Measurements from ENCODE around the gene TNIK. TPM values are rescaled to one million over a fixed set of nuclear protein-coding genes. Genes with fewer than 3 reads are reported as not detected.
A peak's percentile ranks its signal among the peaks of the same experiment; 100 is the strongest.
"Not testable (repeated sequence)": the region's sequence is repeated elsewhere in the genome, so short reads cannot be mapped to it uniquely, and the experiment has no call there.

The TNIK gene
- total and polyA plus RNA-seq, 5 donors, result 8.1 to 27.4 (median 21.6) TPM

DNA sequence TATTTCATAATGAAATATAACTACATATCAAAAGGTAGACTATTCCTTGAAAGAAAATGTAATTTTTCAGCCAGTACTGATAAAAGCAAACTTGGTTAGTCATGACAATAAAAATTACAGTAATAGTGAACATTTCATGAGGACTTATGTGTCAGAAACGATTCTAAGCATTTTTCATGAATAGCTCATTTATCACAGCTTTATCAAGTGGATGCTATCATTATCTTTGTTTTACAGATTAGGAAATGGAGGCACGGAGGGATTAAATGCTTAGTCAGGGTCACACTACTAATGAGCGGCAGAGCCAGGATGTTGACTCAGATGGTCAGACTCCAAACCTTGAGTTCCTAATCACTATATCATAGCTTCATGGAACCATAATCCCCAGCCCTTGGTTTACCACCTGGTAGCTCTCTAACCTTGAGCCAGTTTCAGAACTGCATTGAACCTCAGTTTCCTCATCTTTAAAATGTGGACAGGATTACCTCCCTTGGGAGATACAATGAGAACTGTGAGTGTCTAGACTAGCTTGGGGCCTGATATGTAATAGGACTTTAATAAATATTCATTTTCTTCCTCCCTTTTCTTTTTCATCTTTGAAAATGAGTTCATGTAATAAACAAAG is 85.4 kb downstream of the TNIK start:
- Histone ChIP-seq H3K4me3 (ENCODE audit: low read length) (no peak overlapping the region), H3K4me1 (ENCODE audit: control insufficient read depth, insufficient read depth, low read length) (peaks cover 5% of the 10 kb centered on the region), H3K27ac (ENCODE audit: low read length) (no peak overlapping the region), H3K9me3 (ENCODE audit: control insufficient read depth, low read length) (no peaks in the 10 kb centered on the region), H3K27me3 (ENCODE audit: control insufficient read depth, insufficient read depth) (no peaks in the 10 kb centered on the region)
- intact Hi-C loops (cut with DNase I), result no loop called here
- DNase-seq (no peak), ATAC-seq (peak in 1 of 2 donors; percentile 24)
- 25% methylated on average over 3 of the region's 3 CpGs for WGBS

DNA sequence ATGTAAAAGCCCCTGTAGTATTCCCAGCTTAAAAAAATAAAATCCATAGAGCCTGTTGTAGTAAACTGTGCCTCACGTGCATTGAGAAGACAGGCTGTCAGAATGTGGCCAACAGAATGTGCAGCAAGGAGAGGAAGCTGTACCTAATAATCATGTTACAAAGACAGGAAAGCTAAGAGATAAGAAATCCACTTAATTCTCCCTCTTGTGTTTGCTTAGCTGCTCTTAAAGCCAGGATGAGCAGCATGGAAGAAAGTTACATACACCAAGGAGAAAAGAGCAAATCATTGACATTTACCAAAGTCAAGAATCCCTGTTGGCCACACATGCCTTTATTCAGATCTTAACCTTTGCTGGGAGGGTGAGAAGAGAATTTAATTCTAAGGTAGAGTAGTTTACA is 85.9 kb downstream of the TNIK start:
- WGBS, result 12% methylated on average over 1 of the region's 1 CpG
- Histone ChIP-seq H3K27me3 (ENCODE audit: control insufficient read depth, insufficient read depth) (no peaks in the 10 kb centered on the region), H3K4me3 (ENCODE audit: low read length) (no peak overlapping the region), H3K27ac (ENCODE audit: low read length) (no peak overlapping the region), H3K4me1 (ENCODE audit: control insufficient read depth, insufficient read depth, low read length) (peaks cover 5% of the 10 kb centered on the region), H3K9me3 (ENCODE audit: control insufficient read depth, low read length) (no peaks in the 10 kb centered on the region)
- DNase-seq, result no peak
- intact Hi-C loops (cut with DNase I), result no loop called here
- ATAC-seq, result no peak

DNA sequence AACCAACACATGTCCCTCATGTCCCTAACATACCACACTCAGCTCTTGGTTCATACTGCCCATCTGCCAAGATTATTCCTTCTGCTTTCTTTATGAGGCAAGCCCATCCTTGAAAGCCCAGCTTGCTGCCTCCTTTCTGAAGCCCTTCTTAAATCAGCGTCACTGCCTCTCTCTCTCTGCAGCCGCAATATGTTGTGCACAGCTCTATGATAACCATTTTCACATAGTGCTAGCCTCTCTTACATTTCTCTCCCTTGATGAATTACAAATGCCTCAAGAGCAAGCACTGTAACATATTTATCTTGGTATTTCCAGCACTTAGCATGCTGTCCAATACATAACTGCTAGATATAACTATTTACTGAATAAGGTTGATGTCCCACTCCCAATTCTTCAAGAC is 86.5 kb downstream of the TNIK start:
- WGBS, result 59% methylated on average over 2 of the region's 2 CpGs

DNA sequence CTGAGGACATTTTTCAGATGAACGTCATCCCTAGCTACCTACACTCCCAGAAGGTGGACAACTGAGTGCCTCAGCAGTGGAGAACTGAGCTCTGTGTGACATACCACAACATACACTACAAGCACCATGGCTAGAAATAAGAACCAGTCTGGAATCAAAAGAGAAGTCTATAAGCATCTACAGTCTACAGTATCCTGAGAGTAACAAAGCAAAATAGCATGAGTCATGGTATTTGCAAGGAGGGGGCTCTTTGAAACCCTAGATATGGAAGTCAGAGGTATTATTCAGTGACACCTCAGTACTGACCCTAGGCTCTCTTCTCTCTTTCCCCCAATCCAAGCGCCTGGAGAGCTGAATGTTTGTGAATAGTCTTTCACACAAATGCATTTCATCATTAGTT is 87.5 kb downstream of the TNIK start:
- H3K4me1 ChIP-seq (ENCODE audit: control insufficient read depth, insufficient read depth, low read length), result peaks cover 5% of the 10 kb centered on the region
- H3K9me3 ChIP-seq (ENCODE audit: control insufficient read depth, low read length), result no peaks in the 10 kb centered on the region
- ATAC-seq, result no peak

More for the DNA sequence above, 86.5 kb downstream of the TNIK start:
- ATAC-seq (no peak), DNase-seq (no peak)
- Histone ChIP-seq H3K27me3 (ENCODE audit: control insufficient read depth, insufficient read depth) (no peaks in the 10 kb centered on the region), H3K4me1 (ENCODE audit: control insufficient read depth, insufficient read depth, low read length) (peaks cover 5% of the 10 kb centered on the region), H3K9me3 (ENCODE audit: control insufficient read depth, low read length) (no peaks in the 10 kb centered on the region), H3K27ac (ENCODE audit: low read length) (peak overlapping the region; percentile 44), H3K4me3 (ENCODE audit: low read length) (no peak overlapping the region)
- intact Hi-C loops (cut with DNase I), result no loop called here

DNA sequence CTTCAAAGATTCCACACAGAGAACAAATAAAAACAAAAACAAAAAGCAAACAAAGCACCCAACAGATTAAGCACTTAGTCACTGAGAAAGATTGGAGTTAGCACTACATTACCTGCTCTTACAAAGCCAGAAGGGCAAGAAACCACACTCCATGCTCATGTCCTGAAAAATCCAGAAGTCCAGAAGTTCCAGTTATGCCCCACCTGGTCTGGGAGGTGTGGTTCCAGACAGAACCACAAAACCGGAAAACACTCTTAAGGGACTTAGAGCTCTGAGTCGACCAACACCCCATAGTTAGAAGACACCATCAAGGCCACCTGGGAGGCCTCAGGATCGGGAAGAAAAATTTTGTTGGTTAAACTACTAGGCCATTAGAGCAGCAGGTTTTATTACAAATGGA is 88.9 kb downstream of the TNIK start:
- no peak overlapping the region for H3K27ac ChIP-seq (ENCODE audit: low read length)
- no peak overlapping the region for H3K4me3 ChIP-seq (ENCODE audit: low read length)
- H3K4me1 ChIP-seq (ENCODE audit: control insufficient read depth, insufficient read depth, low read length), result peaks cover 5% of the 10 kb centered on the region
- no peaks in the 10 kb centered on the region for H3K27me3 ChIP-seq (ENCODE audit: control insufficient read depth, insufficient read depth)
- ATAC-seq (no peak), DNase-seq (no peak)
- WGBS, result 83% methylated on average over 3 of the region's 3 CpGs
- intact Hi-C loops (cut with DNase I), result no loop called here
- H3K9me3 ChIP-seq (ENCODE audit: control insufficient read depth, low read length), result no peaks in the 10 kb centered on the region

More for the DNA sequence above, 87.5 kb downstream of the TNIK start:
- Histone ChIP-seq H3K27me3 (ENCODE audit: control insufficient read depth, insufficient read depth) (no peaks in the 10 kb centered on the region), H3K27ac (ENCODE audit: low read length) (no peak overlapping the region), H3K4me3 (ENCODE audit: low read length) (no peak overlapping the region)
- intact Hi-C loops (cut with DNase I), result no loop called here
- DNase-seq, result no peak
- WGBS, result 98% methylated on average over 2 of the region's 2 CpGs

DNA sequence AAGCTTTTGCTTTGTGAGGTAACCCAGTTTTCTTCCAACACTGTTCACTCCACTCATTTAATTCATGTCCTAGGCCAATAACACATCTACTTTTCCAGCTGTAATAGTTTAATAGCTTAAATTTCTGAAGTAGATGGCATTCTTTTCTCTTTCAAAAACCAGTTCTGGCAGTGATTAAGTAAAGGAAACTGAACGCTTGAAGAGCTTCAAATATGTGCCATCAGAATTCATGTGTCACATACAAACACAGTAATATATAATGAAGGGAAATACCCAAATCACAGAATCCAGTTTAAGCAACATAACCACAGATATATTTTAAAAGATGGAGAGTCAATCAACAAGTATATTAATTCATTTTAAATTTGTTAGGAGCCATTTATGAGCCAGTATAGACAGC is 91.0 kb downstream of the TNIK start:
- no peaks in the 10 kb centered on the region for H3K27me3 ChIP-seq (ENCODE audit: control insufficient read depth, insufficient read depth)
- ATAC-seq (no peak), DNase-seq (no peak)
- no peak overlapping the region for H3K4me3 ChIP-seq (ENCODE audit: low read length)
- H3K4me1 ChIP-seq (ENCODE audit: control insufficient read depth, insufficient read depth, low read length), result peaks cover 4% of the 10 kb centered on the region
- no peak overlapping the region for H3K27ac ChIP-seq (ENCODE audit: low read length)
- intact Hi-C loops (cut with DNase I), result no loop called here
- no peaks in the 10 kb centered on the region for H3K9me3 ChIP-seq (ENCODE audit: control insufficient read depth, low read length)
- 88% methylated on average over 1 of the region's 1 CpG for WGBS

DNA sequence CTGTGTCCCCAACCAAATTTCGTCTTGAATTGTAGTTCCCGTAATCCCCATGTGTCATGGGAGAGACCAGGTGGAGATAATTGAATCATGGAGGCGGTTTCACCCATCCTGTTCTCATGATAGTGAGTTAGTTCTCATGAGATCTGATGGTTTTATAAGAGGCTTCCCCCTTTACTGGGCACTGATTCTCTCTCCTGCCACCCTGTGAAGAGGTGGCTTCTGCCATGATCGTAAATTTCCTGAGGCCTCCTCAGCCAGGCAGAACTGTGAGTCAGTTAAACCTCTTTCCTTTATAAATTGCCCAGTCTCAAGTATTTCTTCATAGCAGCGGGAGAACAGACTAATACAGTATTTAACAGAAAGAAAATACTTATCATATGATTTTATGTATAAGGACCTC is 93.5 kb downstream of the TNIK start:
- WGBS, result 91% methylated on average over 5 of the region's 5 CpGs
- H3K27me3 ChIP-seq (ENCODE audit: control insufficient read depth, insufficient read depth); intact Hi-C loops (cut with DNase I); H3K27ac ChIP-seq (ENCODE audit: low read length); H3K4me1 ChIP-seq (ENCODE audit: control insufficient read depth, insufficient read depth, low read length); DNase-seq; H3K9me3 ChIP-seq (ENCODE audit: control insufficient read depth, low read length); H3K4me3 ChIP-seq (ENCODE audit: low read length); ATAC-seq: not testable (repeated sequence)

DNA sequence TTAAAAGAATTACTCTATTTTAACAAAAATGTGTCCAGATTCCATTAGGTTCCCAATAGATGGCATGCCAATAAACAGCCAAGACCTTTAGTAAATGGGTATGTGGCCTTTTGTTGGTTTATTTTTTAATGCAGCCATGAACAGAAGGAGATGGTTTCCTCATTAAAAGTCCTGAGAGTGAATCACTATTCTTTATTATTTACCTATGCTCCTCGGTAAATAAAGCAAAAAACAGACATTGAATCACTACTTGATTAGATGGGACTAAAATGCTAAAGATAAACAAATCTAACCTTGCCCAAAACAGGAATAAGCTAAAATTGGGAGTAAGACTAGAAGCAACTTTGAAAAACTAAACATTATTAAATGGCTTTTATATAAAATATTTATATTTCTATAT is 94.2 kb downstream of the TNIK start:
- H3K27me3 ChIP-seq (ENCODE audit: control insufficient read depth, insufficient read depth), result no peaks in the 10 kb centered on the region
- intact Hi-C loops (cut with DNase I), result no loop called here
- no peak overlapping the region for H3K4me3 ChIP-seq (ENCODE audit: low read length)
- no peak overlapping the region for H3K27ac ChIP-seq (ENCODE audit: low read length)
- peaks cover 2% of the 10 kb centered on the region for H3K4me1 ChIP-seq (ENCODE audit: control insufficient read depth, insufficient read depth, low read length)
- 91% methylated on average over 1 of the region's 1 CpG for WGBS
- DNase-seq (no peak), ATAC-seq (no peak)
- no peaks in the 10 kb centered on the region for H3K9me3 ChIP-seq (ENCODE audit: control insufficient read depth, low read length)

DNA sequence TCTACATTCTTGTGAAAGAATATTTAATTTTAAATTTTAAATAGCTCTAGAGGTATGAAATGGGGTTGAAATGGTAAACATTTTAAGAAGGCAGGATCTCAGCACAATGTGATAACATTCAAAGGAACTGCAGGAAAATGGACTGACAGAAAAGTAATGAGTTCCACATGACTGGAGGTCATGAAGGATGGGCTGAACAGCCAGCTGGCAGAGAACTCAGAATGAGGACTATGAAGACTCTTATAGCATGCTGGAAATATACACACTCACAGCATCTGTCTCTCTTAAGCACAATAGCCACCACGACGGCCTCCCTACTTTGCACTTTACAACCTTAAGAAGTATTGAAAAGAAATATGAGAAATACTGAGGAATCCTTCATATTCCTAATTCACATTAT is 94.7 kb downstream of the TNIK start:
- Histone ChIP-seq H3K9me3 (ENCODE audit: control insufficient read depth, low read length) (no peaks in the 10 kb centered on the region), H3K4me1 (ENCODE audit: control insufficient read depth, insufficient read depth, low read length) (peaks cover 1% of the 10 kb centered on the region), H3K4me3 (ENCODE audit: low read length) (no peak overlapping the region), H3K27me3 (ENCODE audit: control insufficient read depth, insufficient read depth) (no peaks in the 10 kb centered on the region), H3K27ac (ENCODE audit: low read length) (no peak overlapping the region)
- intact Hi-C loops (cut with DNase I), result no loop called here
- 44% methylated on average over 2 of the region's 2 CpGs for WGBS
- no peak for DNase-seq
- ATAC-seq, result peak in 1 of 2 donors; percentile 31

DNA sequence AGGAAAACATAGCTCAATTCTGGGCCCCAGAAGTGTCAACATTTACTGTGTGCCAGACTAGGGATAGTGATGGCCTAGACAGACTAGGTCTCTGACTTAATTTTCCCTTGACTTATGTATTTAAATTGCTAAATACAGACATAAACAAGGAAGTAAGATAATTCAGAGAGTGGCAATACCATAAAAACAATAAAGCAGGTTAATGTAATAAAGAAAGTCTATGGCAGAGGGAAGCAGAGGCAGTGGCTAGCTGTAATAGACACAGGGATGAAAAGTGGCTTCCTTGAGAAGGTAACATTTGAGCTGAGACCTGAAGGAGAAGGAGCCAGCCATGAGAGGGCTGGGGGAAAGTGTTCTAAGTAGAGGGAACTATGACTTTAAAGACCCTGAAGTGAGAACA is 95.7 kb downstream of the TNIK start:
- intact Hi-C loops (cut with DNase I), result no loop called here
- no peak overlapping the region for H3K4me3 ChIP-seq (ENCODE audit: low read length)
- H3K27ac ChIP-seq (ENCODE audit: low read length), result no peak overlapping the region
- DNase-seq (no peak), ATAC-seq (no peak)
- no peaks in the 10 kb centered on the region for H3K4me1 ChIP-seq (ENCODE audit: control insufficient read depth, insufficient read depth, low read length)
- no peaks in the 10 kb centered on the region for H3K9me3 ChIP-seq (ENCODE audit: control insufficient read depth, low read length)
- no peaks in the 10 kb centered on the region for H3K27me3 ChIP-seq (ENCODE audit: control insufficient read depth, insufficient read depth)

DNA sequence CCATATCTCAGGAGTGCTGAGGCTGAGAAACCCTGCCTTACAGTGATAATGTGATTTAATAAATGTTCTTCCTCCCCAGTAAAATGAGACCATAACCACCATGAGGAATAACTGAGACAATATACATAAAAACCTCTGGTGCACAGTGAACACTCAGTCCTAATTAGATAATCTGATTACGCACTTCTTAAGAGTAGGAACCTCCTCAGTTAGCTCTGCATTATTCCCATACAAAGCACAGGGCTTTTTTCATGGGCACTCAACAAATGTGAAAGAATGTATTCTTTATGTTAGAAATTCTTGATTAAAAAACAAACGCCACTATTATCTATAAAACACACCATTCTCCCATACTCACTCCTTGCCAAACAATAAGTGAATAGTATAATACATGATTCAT is 97.0 kb downstream of the TNIK start:
- no peak overlapping the region for H3K4me3 ChIP-seq (ENCODE audit: low read length)
- no peaks in the 10 kb centered on the region for H3K4me1 ChIP-seq (ENCODE audit: control insufficient read depth, insufficient read depth, low read length)
- H3K9me3 ChIP-seq (ENCODE audit: control insufficient read depth, low read length), result no peaks in the 10 kb centered on the region
- no peak overlapping the region for H3K27ac ChIP-seq (ENCODE audit: low read length)
- WGBS, result 82% methylated on average over 2 of the region's 2 CpGs
- DNase-seq (no peak), ATAC-seq (no peak)
- H3K27me3 ChIP-seq (ENCODE audit: control insufficient read depth, insufficient read depth), result no peaks in the 10 kb centered on the region
- intact Hi-C loops (cut with DNase I), result no loop called here

DNA sequence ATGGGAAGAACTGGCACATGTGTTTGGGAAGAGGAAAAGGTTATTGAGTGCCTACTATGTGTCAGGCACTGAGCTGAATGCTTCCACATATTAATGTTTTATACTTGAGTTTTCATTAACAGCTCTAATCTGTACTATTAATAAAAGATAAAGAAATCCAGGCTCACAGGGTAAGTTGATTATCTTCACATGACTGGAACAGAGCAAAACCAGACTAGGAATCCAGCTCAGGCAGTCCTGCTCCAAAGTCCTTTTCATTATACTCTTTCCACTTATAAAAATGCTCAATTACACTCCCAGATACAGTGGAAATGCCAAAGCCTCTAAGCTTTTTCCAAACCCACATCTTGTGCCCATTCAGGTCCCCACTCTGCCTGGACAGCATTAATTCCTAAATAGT is 97.6 kb downstream of the TNIK start:
- no peak overlapping the region for H3K27ac ChIP-seq (ENCODE audit: low read length)
- ATAC-seq (no peak), DNase-seq (no peak)
- H3K9me3 ChIP-seq (ENCODE audit: control insufficient read depth, low read length), result no peaks in the 10 kb centered on the region
- intact Hi-C loops (cut with DNase I), result no loop called here
- H3K4me3 ChIP-seq (ENCODE audit: low read length), result no peak overlapping the region
- peaks cover 2% of the 10 kb centered on the region for H3K4me1 ChIP-seq (ENCODE audit: control insufficient read depth, insufficient read depth, low read length)
- H3K27me3 ChIP-seq (ENCODE audit: control insufficient read depth, insufficient read depth), result no peaks in the 10 kb centered on the region
